H9 (cell line): ENCODE results near the gene BMERB1. TPM values are rescaled to one million over a fixed set of nuclear protein-coding genes. Genes with fewer than 3 reads are reported as not detected.

Source experiments
- DNase-seq: peaks from one replicate; pipeline ENCODE4 v3.0.0-alpha.2; 2017
- H2AFZ ChIP-seq: one replicate; pipeline ENCODE4 v1.6.1; 2013; ENCODE audit warnings: mild to moderate bottlenecking, low read length, control low read depth, moderate library complexity
- H2AK5ac ChIP-seq: 2 replicates; pipeline ENCODE4 v1.6.1; 2013; ENCODE audit warnings: low read length, control low read depth, mixed read lengths; ENCODE audit not compliant: insufficient read length
- H2BK120ac ChIP-seq: one replicate; pipeline ENCODE4 v1.6.1; 2013; ENCODE audit warnings: low read depth, mild to moderate bottlenecking, low read length, control low read depth, inconsistent platforms; ENCODE audit not compliant: poor library complexity, severe bottlenecking
- H2BK12ac ChIP-seq: 2 replicates; pipeline ENCODE4 v1.6.1; 2013; ENCODE audit warnings: low read length, control low read depth, mixed read lengths, low read depth; ENCODE audit not compliant: insufficient read length
- H2BK15ac ChIP-seq: 2 replicates; pipeline ENCODE4 v1.6.1; 2013; ENCODE audit warnings: low read depth, low read length, control low read depth
- H2BK20ac ChIP-seq: one replicate; pipeline ENCODE4 v1.6.1; 2013; ENCODE audit warnings: low read depth, mild to moderate bottlenecking, low read length, control low read depth, inconsistent platforms; ENCODE audit not compliant: poor library complexity, severe bottlenecking
- H2BK5ac ChIP-seq: 2 replicates; pipeline ENCODE4 v1.6.1; 2013; ENCODE audit warnings: low read length, control low read depth, mixed read lengths; ENCODE audit not compliant: insufficient read length
- H3K14ac ChIP-seq: 2 replicates; pipeline ENCODE4 v1.6.1; 2013; ENCODE audit warnings: low read length, control low read depth; ENCODE audit not compliant: insufficient read depth
- H3K18ac ChIP-seq: 2 replicates; pipeline ENCODE4 v1.6.1; 2013; ENCODE audit warnings: low read depth, mild to moderate bottlenecking, mixed read lengths, low read length, control low read depth; ENCODE audit not compliant: insufficient read length
- H3K23ac ChIP-seq: 2 replicates; pipeline ENCODE4 v1.6.1; 2013; ENCODE audit warnings: low read length, control low read depth, mixed read lengths, low read depth; ENCODE audit not compliant: insufficient read length
- H3K23me2 ChIP-seq: 2 replicates; pipeline ENCODE4 v1.6.1; 2013; ENCODE audit warnings: low read depth, mild to moderate bottlenecking, mixed read lengths, low read length, control low read depth; ENCODE audit not compliant: insufficient read length, poor library complexity, severe bottlenecking
- H3K27ac ChIP-seq: 2 replicates; pipeline ENCODE4 v1.5.1; 2013; ENCODE audit warnings: low read length, control low read depth, mixed read lengths, low read depth; ENCODE audit not compliant: insufficient read length
- H3K27me3 ChIP-seq: 2 replicates; pipeline ENCODE4 v1.6.1; 2013; ENCODE audit warnings: low read length, control low read depth, inconsistent platforms; ENCODE audit not compliant: insufficient read depth
- H3K4ac ChIP-seq: 2 replicates; pipeline ENCODE4 v1.6.1; 2013; ENCODE audit warnings: low read depth, mild to moderate bottlenecking, control low read depth, inconsistent platforms, low read length, moderate library complexity
- H3K4me1 ChIP-seq: 2 replicates; pipeline ENCODE4 v1.6.1; 2013; ENCODE audit warnings: low read length, control low read depth, inconsistent platforms; ENCODE audit not compliant: insufficient read depth
- H3K4me2 ChIP-seq: 2 replicates; pipeline ENCODE4 v1.6.1; 2013; ENCODE audit warnings: low read length, control low read depth, mixed read lengths; ENCODE audit not compliant: insufficient read length, insufficient read depth
- H3K56ac ChIP-seq: 2 replicates; pipeline ENCODE4 v1.6.1; 2013; ENCODE audit warnings: low read depth, mild to moderate bottlenecking, mixed read lengths, low read length, control low read depth; ENCODE audit not compliant: insufficient read length
- H3K79me1 ChIP-seq: 2 replicates; pipeline ENCODE4 v1.6.1; 2013; ENCODE audit warnings: low read depth, mild to moderate bottlenecking, moderate library complexity, low read length, control low read depth, inconsistent platforms; ENCODE audit not compliant: insufficient read depth, poor library complexity, severe bottlenecking
- H3K79me2 ChIP-seq: 2 replicates; pipeline ENCODE4 v1.6.1; 2013; ENCODE audit warnings: low read length, control low read depth, inconsistent platforms; ENCODE audit not compliant: insufficient read depth
- H3K9ac ChIP-seq: 2 replicates; pipeline ENCODE4 v1.6.1; 2013; ENCODE audit warnings: low read length, control low read depth, mixed read lengths; ENCODE audit not compliant: insufficient read length; ENCODE audit errors: extremely low read depth
- H3K9me3 ChIP-seq: one replicate; pipeline ENCODE4 v1.6.1; 2013; ENCODE audit warnings: low read depth, low read length, inconsistent platforms; ENCODE audit not compliant: control insufficient read depth
- H3T11ph ChIP-seq: one replicate; pipeline ENCODE4 v1.6.1; 2013; ENCODE audit warnings: mild to moderate bottlenecking, low read length, control low read depth, inconsistent platforms
- H4K20me1 ChIP-seq: one replicate; pipeline ENCODE4 v1.6.1; 2013; ENCODE audit not compliant: control insufficient read depth, insufficient read length, insufficient read depth
- H4K5ac ChIP-seq: 2 replicates; pipeline ENCODE4 v1.6.1; 2013; ENCODE audit warnings: low read depth, mild to moderate bottlenecking, mixed read lengths, low read length, control low read depth; ENCODE audit not compliant: insufficient read length
- H4K8ac ChIP-seq: replicated peaks from 2 replicates; pipeline ENCODE4 v1.6.1; 2013; ENCODE audit warnings: low read length, control low read depth, mixed read lengths, low read depth; ENCODE audit not compliant: insufficient read length
- H4K91ac ChIP-seq: 2 replicates; pipeline ENCODE4 v1.6.1; 2013; ENCODE audit warnings: low read depth, mild to moderate bottlenecking, moderate library complexity, mixed read lengths, low read length, control low read depth; ENCODE audit not compliant: insufficient read length
- H3K27ac Mint-ChIP-seq, 3 experiments: 2 replicates in 2 of 3; 3 replicates in 1 of 3; pipeline ENCODE4 v1.8.0; 2020 to 2021; ENCODE audit warnings: mixed read lengths in 3 of 3, mild to moderate bottlenecking in 1 of 3, moderate library complexity in 1 of 3
- H3K27me3 Mint-ChIP-seq: 2 replicates; pipeline ENCODE4 v1.8.0; 2021; ENCODE audit warnings: low read depth, mild to moderate bottlenecking, moderate library complexity, mixed read lengths
- H3K36me3 Mint-ChIP-seq, 3 experiments: 2 replicates in 2 of 3; 3 replicates in 1 of 3; pipeline ENCODE4 v1.8.0; 2020 to 2021; ENCODE audit warnings: low read depth in 3 of 3, mixed read lengths in 3 of 3; ENCODE audit not compliant: insufficient read depth in 1 of 3
- H3K4me1 Mint-ChIP-seq, 2 experiments: 2 replicates each; pipeline ENCODE4 v1.8.0; 2020; ENCODE audit warnings: mixed read lengths in 2 of 2
- H3K4me3 Mint-ChIP-seq, 2 experiments: 2 replicates in 1 of 2; 3 replicates in 1 of 2; pipeline ENCODE4 v1.8.0; 2020 to 2021; ENCODE audit warnings: mild to moderate bottlenecking in 2 of 2, mixed read lengths in 2 of 2, moderate library complexity in 1 of 2
- H3K9me3 Mint-ChIP-seq, 2 experiments: 2 replicates in 1 of 2; 3 replicates in 1 of 2; pipeline ENCODE4 v1.8.0; 2020; ENCODE audit warnings: mild to moderate bottlenecking in 2 of 2, mixed read lengths in 2 of 2, moderate library complexity in 1 of 2
- total RNA-seq: library from RNA; stranded (reverse); gene quantifications from 2 replicates; pipeline ENCODE4 v1.2.1, GENCODE V29; 2021
- TF ChIP-seq, protein P1 (sequence below): fragments of 200-600 bp; sonication (generic); conservative IDR thresholded peaks from 3 replicates; pipeline ENCODE4 v1.8.0; 2021; ENCODE audit warnings: antibody characterized with exemption, mild to moderate bottlenecking

Gene BMERB1
- total RNA-seq, 1 experiment from 2014 or later: 19.5 TPM

- Histone ChIP-seq H3K56ac (no peak overlapping the region), H2BK12ac (no peak overlapping the region), H3K79me1 (no peaks in the 10 kb centered on the region), H3K23me2 (no peaks in the 10 kb centered on the region), H4K91ac (no peak overlapping the region), H2BK20ac (no peak overlapping the region), H2AK5ac (no peak overlapping the region), H3K9ac (no peak overlapping the region), H3T11ph (no peak overlapping the region), H3K4me1 (no peaks in the 10 kb centered on the region), H3K23ac (no peak overlapping the region), H3K4me2 (no peak overlapping the region), H2BK5ac (no peak overlapping the region), H3K27ac (no peak overlapping the region), H4K8ac (no peak overlapping the region), H3K27me3 (no peaks in the 10 kb centered on the region), H4K20me1 (no peaks in the 10 kb centered on the region), H3K9me3 (no peaks in the 10 kb centered on the region), H2BK120ac (no peak overlapping the region), H3K4ac (no peak overlapping the region), H3K18ac (no peak overlapping the region), H3K79me2 (no peaks in the 10 kb centered on the region), H2BK15ac (no peak overlapping the region), H3K14ac (no peak overlapping the region), H2AFZ (no peak overlapping the region), H4K5ac (no peak overlapping the region)
- Mint-ChIP-seq H3K27ac (no peak overlapping the region), H3K36me3 (no peaks in the 10 kb centered on the region; a peak in 1 of 7 replicates), H3K9me3 (no peaks in the 10 kb centered on the region), H3K4me1 (peaks cover 0 to 5% of the 10 kb centered on the region in 2 experiments; a peak in 1 of 4 replicates), H3K27me3 (no peaks in the 10 kb centered on the region), H3K4me3 (no peak overlapping the region)
- DNase-seq: no peak
- TF ChIP-seq, protein P1, sequence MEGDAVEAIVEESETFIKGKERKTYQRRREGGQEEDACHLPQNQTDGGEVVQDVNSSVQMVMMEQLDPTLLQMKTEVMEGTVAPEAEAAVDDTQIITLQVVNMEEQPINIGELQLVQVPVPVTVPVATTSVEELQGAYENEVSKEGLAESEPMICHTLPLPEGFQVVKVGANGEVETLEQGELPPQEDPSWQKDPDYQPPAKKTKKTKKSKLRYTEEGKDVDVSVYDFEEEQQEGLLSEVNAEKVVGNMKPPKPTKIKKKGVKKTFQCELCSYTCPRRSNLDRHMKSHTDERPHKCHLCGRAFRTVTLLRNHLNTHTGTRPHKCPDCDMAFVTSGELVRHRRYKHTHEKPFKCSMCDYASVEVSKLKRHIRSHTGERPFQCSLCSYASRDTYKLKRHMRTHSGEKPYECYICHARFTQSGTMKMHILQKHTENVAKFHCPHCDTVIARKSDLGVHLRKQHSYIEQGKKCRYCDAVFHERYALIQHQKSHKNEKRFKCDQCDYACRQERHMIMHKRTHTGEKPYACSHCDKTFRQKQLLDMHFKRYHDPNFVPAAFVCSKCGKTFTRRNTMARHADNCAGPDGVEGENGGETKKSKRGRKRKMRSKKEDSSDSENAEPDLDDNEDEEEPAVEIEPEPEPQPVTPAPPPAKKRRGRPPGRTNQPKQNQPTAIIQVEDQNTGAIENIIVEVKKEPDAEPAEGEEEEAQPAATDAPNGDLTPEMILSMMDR: no peak
Observed at GRCh38 chr16:15521390-15521757, 87.0 kb downstream of the BMERB1 start.
